ENCODE measurements around the gene RBM14.
"Not testable (repeated sequence)": the region's sequence is repeated elsewhere in the genome, so short reads cannot be mapped to it uniquely, and the experiment has no call there.

RBM14 gene

DNA sequence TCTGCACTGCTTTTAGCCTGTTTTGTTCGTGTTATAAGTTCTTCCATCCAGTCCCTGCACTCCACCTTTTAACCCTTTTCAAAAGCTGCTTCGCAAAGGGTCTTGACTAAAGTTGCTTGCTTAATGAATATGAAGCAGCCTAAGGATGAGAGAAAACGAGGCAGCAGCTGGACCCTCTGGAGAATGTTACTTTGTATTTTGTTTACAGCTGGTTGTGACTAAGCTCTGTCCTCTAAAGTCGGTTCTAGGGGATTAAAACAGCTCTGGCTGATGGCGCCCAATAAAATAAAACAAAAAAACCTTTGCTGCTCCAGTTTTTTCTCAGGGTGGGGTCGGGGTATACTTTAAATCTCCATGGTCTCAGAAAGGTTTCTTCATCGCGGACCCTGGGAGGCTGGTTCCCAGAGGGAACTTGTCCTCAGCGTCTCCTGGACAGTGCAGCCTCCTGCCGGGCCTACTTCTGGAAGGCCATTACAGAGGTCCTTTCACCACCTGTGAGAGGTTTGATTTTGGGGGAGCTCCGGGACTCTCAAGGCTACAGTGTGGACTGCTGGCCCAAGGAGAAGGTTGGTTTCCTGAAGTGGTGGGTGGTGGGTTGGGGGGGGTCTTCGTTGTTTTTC lies 21.2 kb downstream of the RBM14 start:
- H3K36me3 ChIP-seq (ENCODE audit: insufficient read depth, low read length), result peaks cover 55% of the 10 kb centered on the region

GRCh38 chr11:66638177-66639065 lies 22.0 kb downstream of the RBM14 start, which contains the start of gene RBM4:
TSS of gene RBM4 (plus strand) at chr11:66638703. CDS start at chr11:66639712, 1,009 bp downstream.
- Histone ChIP-seq H3K4me1 (ENCODE audit: insufficient read depth, low read length) (peaks cover 42% of the 10 kb centered on the region), H3K4me3 (ENCODE audit: low read length) (peak within 1 kb of the TSS; percentile 75), H3K27ac (ENCODE audit: low read depth, low read length) (peak within 1 kb of the TSS; percentile 90), H3K9me3 (ENCODE audit: insufficient read depth, low read depth, low read length) (no peaks in the 10 kb centered on the region), H3K9ac (ENCODE audit: low read depth, low read length) (peak within 1 kb of the TSS; percentile 98), H3K27me3 (ENCODE audit: insufficient read depth, low read length) (no peaks in the 10 kb centered on the region), H3K36me3 (ENCODE audit: insufficient read depth, low read length) (peaks cover 55% of the 10 kb centered on the region)
- under 1% methylated on average over 63 of the region's 63 CpGs for WGBS

More for the DNA sequence above, 21.2 kb downstream of the RBM14 start:
- H3K9me3 ChIP-seq (ENCODE audit: insufficient read depth, low read depth, low read length), result no peaks in the 10 kb centered on the region
- peaks cover 35% of the 10 kb centered on the region for H3K4me1 ChIP-seq (ENCODE audit: insufficient read depth, low read length)
- H3K27ac ChIP-seq (ENCODE audit: low read depth, low read length), result peak overlapping the region; percentile 85
- no peaks in the 10 kb centered on the region for H3K27me3 ChIP-seq (ENCODE audit: insufficient read depth, low read length)
- peak overlapping the region; percentile 75 for H3K4me3 ChIP-seq (ENCODE audit: low read length)
- WGBS, result 51% methylated on average over 12 of the region's 12 CpGs
- H3K9ac ChIP-seq (ENCODE audit: low read depth, low read length), result peak overlapping the region; percentile 84

DNA sequence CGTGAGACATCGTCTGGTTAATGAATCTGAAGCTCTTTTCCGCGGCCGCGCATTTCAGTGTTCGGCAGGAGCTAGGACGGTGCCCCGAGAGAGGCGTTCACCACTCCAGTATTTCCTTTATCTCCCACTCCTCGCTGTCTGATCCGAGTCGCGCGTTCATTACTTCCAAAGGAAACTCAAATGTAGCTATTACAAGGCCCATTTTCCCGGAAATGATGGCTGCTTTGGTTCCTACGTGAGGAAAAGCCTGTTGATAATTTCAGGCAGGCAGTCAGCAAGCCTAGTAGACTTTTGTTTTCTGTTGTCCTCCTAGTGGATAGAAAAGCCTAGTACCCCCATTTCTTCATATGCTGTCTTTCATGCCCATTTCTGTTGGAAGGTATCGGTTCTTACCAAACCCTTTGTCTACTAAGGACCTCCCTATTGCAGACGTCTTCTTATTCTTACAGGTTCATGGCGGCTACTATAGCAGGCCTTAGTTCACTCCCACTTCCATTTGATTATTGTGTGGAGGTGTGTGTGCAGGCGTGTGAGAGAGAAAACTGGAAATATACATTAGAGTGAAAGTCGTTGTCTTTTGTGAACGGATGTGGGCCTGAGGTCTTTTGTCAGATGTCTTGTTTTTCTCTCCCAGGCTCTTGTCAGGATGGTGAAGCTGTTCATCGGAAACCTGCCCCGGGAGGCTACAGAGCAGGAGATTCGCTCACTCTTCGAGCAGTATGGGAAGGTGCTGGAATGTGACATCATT lies 22.8 kb downstream of the RBM14 start:
- Histone ChIP-seq H3K4me3 (ENCODE audit: low read length) (peak overlapping the region; percentile 75), H3K27me3 (ENCODE audit: insufficient read depth, low read length) (no peaks in the 10 kb centered on the region), H3K9me3 (ENCODE audit: insufficient read depth, low read depth, low read length) (no peaks in the 10 kb centered on the region), H3K9ac (ENCODE audit: low read depth, low read length) (peak overlapping the region; percentile 98), H3K27ac (ENCODE audit: low read depth, low read length) (peak overlapping the region; percentile 90), H3K4me1 (ENCODE audit: insufficient read depth, low read length) (peaks cover 43% of the 10 kb centered on the region), H3K36me3 (ENCODE audit: insufficient read depth, low read length) (peaks cover 58% of the 10 kb centered on the region)
- 10% methylated on average over 25 of the region's 27 CpGs for WGBS

DNA sequence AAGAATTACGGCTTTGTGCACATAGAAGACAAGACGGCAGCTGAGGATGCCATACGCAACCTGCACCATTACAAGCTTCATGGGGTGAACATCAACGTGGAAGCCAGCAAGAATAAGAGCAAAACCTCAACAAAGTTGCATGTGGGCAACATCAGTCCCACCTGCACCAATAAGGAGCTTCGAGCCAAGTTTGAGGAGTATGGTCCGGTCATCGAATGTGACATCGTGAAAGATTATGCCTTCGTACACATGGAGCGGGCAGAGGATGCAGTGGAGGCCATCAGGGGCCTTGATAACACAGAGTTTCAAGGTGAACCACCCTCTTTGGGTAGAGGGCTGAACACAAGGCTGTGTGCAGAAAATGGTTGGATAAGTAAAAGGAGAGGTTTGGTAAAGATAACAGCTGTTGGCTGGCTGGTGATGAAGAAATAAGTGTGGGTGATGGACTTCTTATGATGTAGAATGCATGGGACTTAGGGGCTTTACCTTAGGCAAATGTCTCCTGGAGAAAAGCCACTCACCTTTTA lies 23.4 kb downstream of the RBM14 start:
- Histone ChIP-seq H3K4me1 (ENCODE audit: insufficient read depth, low read length) (peaks cover 43% of the 10 kb centered on the region), H3K9ac (ENCODE audit: low read depth, low read length) (peak overlapping the region; percentile 98; the same call in 1 of the 2 replicates), H3K36me3 (ENCODE audit: insufficient read depth, low read length) (peaks cover 58% of the 10 kb centered on the region), H3K4me3 (ENCODE audit: low read length) (peak overlapping the region; percentile 75)
- H3K9me3 ChIP-seq (ENCODE audit: insufficient read depth, low read depth, low read length); H3K27me3 ChIP-seq (ENCODE audit: insufficient read depth, low read length); H3K27ac ChIP-seq (ENCODE audit: low read depth, low read length): not testable (repeated sequence)
- 81% methylated on average over 7 of the region's 10 CpGs for WGBS

DNA sequence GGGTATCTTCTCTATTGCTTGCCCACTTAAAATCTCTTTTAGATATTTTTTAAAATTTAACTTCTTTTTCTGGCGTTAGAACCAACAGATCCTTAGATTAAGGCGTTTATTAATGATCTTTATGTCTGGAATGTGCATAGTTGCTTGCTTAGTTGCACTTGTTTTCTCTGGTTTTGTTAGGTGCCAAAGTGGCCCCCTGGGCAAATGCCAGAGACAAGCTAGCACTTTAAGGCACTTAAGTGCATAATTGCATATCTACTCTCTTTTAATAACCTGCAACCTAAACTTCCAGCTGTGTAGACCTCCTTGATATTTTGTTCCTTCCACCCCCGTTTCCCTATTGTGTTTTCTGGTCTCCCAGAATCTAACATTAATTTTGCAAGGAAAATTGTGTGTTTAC lies 25.4 kb downstream of the RBM14 start:
- Histone ChIP-seq H3K4me3 (ENCODE audit: low read length) (peak overlapping the region; percentile 75), H3K9ac (ENCODE audit: low read depth, low read length) (peak overlapping the region; percentile 20; the same call in 1 of the 2 replicates), H3K9me3 (ENCODE audit: insufficient read depth, low read depth, low read length) (no peaks in the 10 kb centered on the region), H3K4me1 (ENCODE audit: insufficient read depth, low read length) (peaks cover 43% of the 10 kb centered on the region), H3K36me3 (ENCODE audit: insufficient read depth, low read length) (peaks cover 72% of the 10 kb centered on the region), H3K27ac (ENCODE audit: low read depth, low read length) (no peak overlapping the region), H3K27me3 (ENCODE audit: insufficient read depth, low read length) (no peaks in the 10 kb centered on the region)
- 79% methylated on average over 3 of the region's 3 CpGs for WGBS

DNA sequence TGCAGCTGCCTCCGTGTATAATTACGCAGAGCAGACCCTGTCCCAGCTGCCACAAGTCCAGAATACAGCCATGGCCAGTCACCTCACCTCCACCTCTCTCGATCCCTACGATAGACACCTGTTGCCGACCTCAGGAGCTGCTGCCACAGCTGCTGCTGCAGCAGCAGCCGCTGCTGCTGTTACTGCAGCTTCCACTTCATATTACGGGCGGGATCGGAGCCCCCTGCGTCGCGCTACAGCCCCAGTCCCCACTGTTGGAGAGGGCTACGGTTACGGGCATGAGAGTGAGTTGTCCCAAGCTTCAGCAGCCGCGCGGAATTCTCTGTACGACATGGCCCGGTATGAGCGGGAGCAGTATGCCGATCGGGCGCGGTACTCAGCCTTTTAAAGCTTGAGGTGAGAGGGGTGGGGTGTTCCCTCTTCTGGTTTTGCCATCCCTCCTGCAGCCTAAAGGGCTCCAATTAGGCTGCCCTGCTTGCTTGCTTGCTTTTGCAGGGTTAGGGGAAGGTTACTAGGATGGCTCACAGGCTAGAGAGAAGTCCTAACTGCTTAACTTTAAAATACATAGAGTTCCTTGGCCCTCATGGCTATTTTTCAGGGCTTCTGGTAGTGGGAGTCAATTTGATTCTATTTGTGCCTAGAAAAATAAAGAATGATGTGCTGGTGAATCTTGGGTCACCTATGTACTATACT lies 27.5 kb downstream of the RBM14 start:
- H3K27ac ChIP-seq (ENCODE audit: low read depth, low read length), result no peak overlapping the region
- H3K4me1 ChIP-seq (ENCODE audit: insufficient read depth, low read length), result peaks cover 36% of the 10 kb centered on the region
- peak overlapping the region; percentile 12 for H3K4me3 ChIP-seq (ENCODE audit: low read length)
- H3K27me3 ChIP-seq (ENCODE audit: insufficient read depth, low read length), result no peaks in the 10 kb centered on the region
- no peaks in the 10 kb centered on the region for H3K9me3 ChIP-seq (ENCODE audit: insufficient read depth, low read depth, low read length)
- peaks cover 91% of the 10 kb centered on the region for H3K36me3 ChIP-seq (ENCODE audit: insufficient read depth, low read length)
- WGBS, result 95% methylated on average over 24 of the region's 24 CpGs
- no peak overlapping the region for H3K9ac ChIP-seq (ENCODE audit: low read depth, low read length)

GRCh38 chr11:66646828-66647227 lies 30.4 kb downstream of the RBM14 start:
- Histone ChIP-seq H3K27me3 (ENCODE audit: insufficient read depth, low read length) (no peaks in the 10 kb centered on the region), H3K36me3 (ENCODE audit: insufficient read depth, low read length) (peaks cover 90% of the 10 kb centered on the region), H3K27ac (ENCODE audit: low read depth, low read length) (no peak overlapping the region), H3K9me3 (ENCODE audit: insufficient read depth, low read depth, low read length) (no peaks in the 10 kb centered on the region), H3K4me1 (ENCODE audit: insufficient read depth, low read length) (peaks cover 17% of the 10 kb centered on the region), H3K9ac (ENCODE audit: low read depth, low read length) (no peak overlapping the region), H3K4me3 (ENCODE audit: low read length) (no peak overlapping the region)
- 94% methylated on average over 4 of the region's 4 CpGs for WGBS

GRCh38 chr11:66649903-66650302 lies 33.5 kb downstream of the RBM14 start:
- Histone ChIP-seq H3K4me3 (ENCODE audit: low read length) (no peak overlapping the region), H3K9ac (ENCODE audit: low read depth, low read length) (no peak overlapping the region), H3K4me1 (ENCODE audit: insufficient read depth, low read length) (no peaks in the 10 kb centered on the region), H3K27me3 (ENCODE audit: insufficient read depth, low read length) (no peaks in the 10 kb centered on the region), H3K36me3 (ENCODE audit: insufficient read depth, low read length) (peaks cover 77% of the 10 kb centered on the region), H3K9me3 (ENCODE audit: insufficient read depth, low read depth, low read length) (no peaks in the 10 kb centered on the region), H3K27ac (ENCODE audit: low read depth, low read length) (no peak overlapping the region)
- 93% methylated on average over 5 of the region's 5 CpGs for WGBS

- no peaks in the 10 kb centered on the region for H3K4me1 ChIP-seq (ENCODE audit: insufficient read depth, low read length)
These were observed 34.6 kb downstream of the RBM14 start for GRCh38 chr11:66651016-66651415.

GRCh38 chr11:66652651-66653050 lies 36.2 kb downstream of the RBM14 start:
- Histone ChIP-seq H3K36me3 (ENCODE audit: insufficient read depth, low read length) (peaks cover 62% of the 10 kb centered on the region), H3K4me3 (ENCODE audit: low read length) (no peak overlapping the region), H3K9me3 (ENCODE audit: insufficient read depth, low read depth, low read length) (no peaks in the 10 kb centered on the region), H3K27ac (ENCODE audit: low read depth, low read length) (no peak overlapping the region), H3K9ac (ENCODE audit: low read depth, low read length) (no peak overlapping the region), H3K4me1 (ENCODE audit: insufficient read depth, low read length) (no peaks in the 10 kb centered on the region), H3K27me3 (ENCODE audit: insufficient read depth, low read length) (no peaks in the 10 kb centered on the region)
- 94% methylated on average over 7 of the region's 7 CpGs for WGBS

More at GRCh38 chr11:66651016-66651415, 34.6 kb downstream of the RBM14 start:
- Histone ChIP-seq H3K9me3 (ENCODE audit: insufficient read depth, low read depth, low read length) (no peaks in the 10 kb centered on the region), H3K36me3 (ENCODE audit: insufficient read depth, low read length) (peaks cover 66% of the 10 kb centered on the region), H3K9ac (ENCODE audit: low read depth, low read length) (no peak overlapping the region), H3K4me3 (ENCODE audit: low read length) (no peak overlapping the region), H3K27ac (ENCODE audit: low read depth, low read length) (no peak overlapping the region), H3K27me3 (ENCODE audit: insufficient read depth, low read length) (no peaks in the 10 kb centered on the region)
- 95% methylated on average over 2 of the region's 2 CpGs for WGBS

Measured in HUES64 (cell line).